Stomach smooth muscle (tissue), 2 donors: Measurements from ENCODE around the gene CSPG4.
"Not testable (repeated sequence)": the region's sequence is repeated elsewhere in the genome, so short reads cannot be mapped to it uniquely, and the experiment has no call there.

Experiments
- H3K27ac ChIP-seq: one replicate; pipeline ENCODE4 v1.7.0; 2013; ENCODE audit warnings: mild to moderate bottlenecking, low read length, inconsistent platforms
- H3K27me3 ChIP-seq, 2 donors: one replicate each; pipeline ENCODE4 v1.7.0; 2013; ENCODE audit warnings: low read length in 2 of 2; ENCODE audit not compliant: insufficient read depth in 2 of 2, control insufficient read depth in 1 of 2
- H3K36me3 ChIP-seq, 2 donors: one replicate each; pipeline ENCODE4 v1.7.0; 2013; ENCODE audit warnings: low read length in 2 of 2; ENCODE audit not compliant: control insufficient read depth in 2 of 2, insufficient read depth in 2 of 2
- H3K4me1 ChIP-seq: one replicate; pipeline ENCODE4 v1.7.0; 2013; ENCODE audit warnings: low read length; ENCODE audit not compliant: control insufficient read depth, insufficient read depth
- H3K4me3 ChIP-seq, 2 donors: one replicate each; pipeline ENCODE4 v1.7.0; 2013; ENCODE audit warnings: low read length in 2 of 2
- H3K9ac ChIP-seq, 2 donors: one replicate each; pipeline ENCODE4 v1.7.0; 2013; ENCODE audit warnings: low read length in 2 of 2, mild to moderate bottlenecking in 1 of 2
- H3K9me3 ChIP-seq, 2 donors: one replicate each; pipeline ENCODE4 v1.7.0; 2013; ENCODE audit warnings: low read length in 2 of 2; ENCODE audit not compliant: control insufficient read depth in 2 of 2
- donor health status: healthy.
- donor health status: Pancreatic carcinoma.

CSPG4 gene

GRCh38 chr15:75699961-75700874 is 12.4 kb downstream of the CSPG4 start:
- not testable (repeated sequence) for H3K9me3 ChIP-seq, H3K4me3 ChIP-seq, H3K27me3 ChIP-seq, H3K36me3 ChIP-seq
- Histone ChIP-seq H3K9ac (peak overlapping the region in 1 of 2 donors; percentile 41), H3K4me1 (peaks cover 82% of the 10 kb centered on the region), H3K27ac (peak overlapping the region; percentile 99)

GRCh38 chr15:75699517-75699916 is 13.1 kb downstream of the CSPG4 start:
- H3K4me1 ChIP-seq, result peaks cover 82% of the 10 kb centered on the region
- not testable (repeated sequence) for H3K9me3 ChIP-seq, H3K36me3 ChIP-seq, H3K27me3 ChIP-seq, H3K4me3 ChIP-seq
- peak overlapping the region in 1 of 2 donors; percentile 20 for H3K9ac ChIP-seq
- H3K27ac ChIP-seq, result peak overlapping the region; percentile 99

GRCh38 chr15:75697974-75698747 is 14.5 kb downstream of the CSPG4 start:
- H3K4me3 ChIP-seq, H3K9me3 ChIP-seq, H3K36me3 ChIP-seq, H3K27me3 ChIP-seq: not testable (repeated sequence)
- Histone ChIP-seq H3K4me1 (peaks cover 90% of the 10 kb centered on the region), H3K27ac (peak overlapping the region; percentile 99), H3K9ac (peak overlapping the region; percentile 68 to 85)

- Histone ChIP-seq H3K9me3 (no peaks in the 10 kb centered on the region), H3K36me3 (peaks cover 0 to 1% of the 10 kb centered on the region in 2 donors), H3K27ac (peak overlapping the region; percentile 99), H3K27me3 (no peaks in the 10 kb centered on the region), H3K9ac (peak overlapping the region; percentile 84 to 85), H3K4me3 (peak overlapping the region in 1 of 2 donors; percentile 8), H3K4me1 (peaks cover 91% of the 10 kb centered on the region)
These were observed 15.1 kb downstream of the CSPG4 start for GRCh38 chr15:75697523-75697922.

- peak overlapping the region in 1 of 2 donors; percentile 15 for H3K4me3 ChIP-seq
- H3K36me3 ChIP-seq, result peaks cover 0 to 8% of the 10 kb centered on the region in 2 donors
- peaks cover 84% of the 10 kb centered on the region for H3K4me1 ChIP-seq
- H3K27me3 ChIP-seq, result no peaks in the 10 kb centered on the region
- peak overlapping the region; percentile 84 to 85 for H3K9ac ChIP-seq
- peak overlapping the region; percentile 99 for H3K27ac ChIP-seq
- no peaks in the 10 kb centered on the region for H3K9me3 ChIP-seq
These were observed 15.8 kb downstream of the CSPG4 start for GRCh38 chr15:75696854-75697259.

- Histone ChIP-seq H3K27me3 (no peaks in the 10 kb centered on the region), H3K27ac (peak overlapping the region; percentile 99), H3K9me3 (no peaks in the 10 kb centered on the region), H3K9ac (peak overlapping the region; percentile 84 to 85), H3K4me1 (peaks cover 80% of the 10 kb centered on the region), H3K36me3 (peaks cover 3 to 13% of the 10 kb centered on the region in 2 donors), H3K4me3 (peak overlapping the region in 1 of 2 donors; percentile 15)
These were observed 16.3 kb downstream of the CSPG4 start for GRCh38 chr15:75696311-75696720.

- Histone ChIP-seq H3K4me3 (peak overlapping the region; percentile 15 to 19), H3K27me3 (no peaks in the 10 kb centered on the region), H3K4me1 (peaks cover 75% of the 10 kb centered on the region), H3K9me3 (no peaks in the 10 kb centered on the region), H3K9ac (peak overlapping the region; percentile 64 to 85), H3K27ac (peak overlapping the region; percentile 99), H3K36me3 (peaks cover 3 to 14% of the 10 kb centered on the region in 2 donors)
These were observed 16.9 kb downstream of the CSPG4 start for GRCh38 chr15:75695634-75696310.

- Histone ChIP-seq H3K27me3 (no peaks in the 10 kb centered on the region), H3K4me1 (peaks cover 69% of the 10 kb centered on the region), H3K9me3 (no peaks in the 10 kb centered on the region), H3K4me3 (peak overlapping the region; percentile 1 to 19), H3K36me3 (peaks cover 4 to 18% of the 10 kb centered on the region in 2 donors), H3K9ac (peak overlapping the region; percentile 64 to 85), H3K27ac (peak overlapping the region; percentile 99)
These were observed 17.4 kb downstream of the CSPG4 start for GRCh38 chr15:75695220-75695619.

- H3K4me3 ChIP-seq, result peak overlapping the region; percentile 29 to 31
- peaks cover 65% of the 10 kb centered on the region for H3K4me1 ChIP-seq
- peaks cover 4 to 18% of the 10 kb centered on the region in 2 donors for H3K36me3 ChIP-seq
- no peaks in the 10 kb centered on the region for H3K27me3 ChIP-seq
- H3K27ac ChIP-seq, result peak overlapping the region; percentile 99
- peak overlapping the region; percentile 64 to 85 for H3K9ac ChIP-seq
- H3K9me3 ChIP-seq, result no peaks in the 10 kb centered on the region
These were observed 18.1 kb downstream of the CSPG4 start for GRCh38 chr15:75694241-75695182.
